Measurements from ENCODE around the gene TMEM129. TPM values are rescaled to one million over a fixed set of nuclear protein-coding genes. Genes with fewer than 3 reads are reported as not detected.

The TMEM129 gene
- polyA plus RNA-seq, 1 experiment = 33.8 TPM

DNA sequence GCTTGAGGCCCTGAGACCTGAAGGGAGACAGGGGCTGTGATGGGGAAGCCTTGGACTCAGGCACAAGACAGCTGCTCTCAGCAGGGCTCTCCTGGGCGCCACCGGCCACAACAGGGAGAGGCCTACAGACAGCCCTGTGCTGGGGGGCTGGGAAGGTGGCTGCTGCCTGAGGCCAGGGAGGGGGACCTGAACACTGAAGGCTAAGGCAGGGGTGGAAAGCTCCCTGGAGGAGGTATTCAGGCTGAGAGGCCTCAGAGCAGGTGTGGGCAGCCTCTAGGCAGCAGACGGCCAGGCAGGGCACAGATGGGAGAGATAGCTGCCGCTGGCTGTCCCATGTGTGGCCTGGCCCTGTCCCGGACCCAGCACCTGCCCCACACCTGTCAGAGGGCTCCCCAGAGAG, 33.2 kb upstream of the TMEM129 start:
- DNase-seq (ENCODE audit: low read depth) = no peak
- Histone ChIP-seq H3K36me3 (ENCODE audit: control insufficient read depth, insufficient read depth, low read length) (no peaks in the 10 kb centered on the region), H3K27me3 (ENCODE audit: control insufficient read depth, insufficient read depth, low read length) (no peaks in the 10 kb centered on the region), H3K4me3 (ENCODE audit: low read depth, low read length) (no peak overlapping the region)
- CTCF ChIA-PET = interaction anchor here (0.8 to 1.2 kb wide), 3 partner anchors 9 to 200 kb away, joined by 3 to 4 read pairs (median 3); no protein-coding TSS in a partner anchor
- TF ChIP-seq, protein P1, sequence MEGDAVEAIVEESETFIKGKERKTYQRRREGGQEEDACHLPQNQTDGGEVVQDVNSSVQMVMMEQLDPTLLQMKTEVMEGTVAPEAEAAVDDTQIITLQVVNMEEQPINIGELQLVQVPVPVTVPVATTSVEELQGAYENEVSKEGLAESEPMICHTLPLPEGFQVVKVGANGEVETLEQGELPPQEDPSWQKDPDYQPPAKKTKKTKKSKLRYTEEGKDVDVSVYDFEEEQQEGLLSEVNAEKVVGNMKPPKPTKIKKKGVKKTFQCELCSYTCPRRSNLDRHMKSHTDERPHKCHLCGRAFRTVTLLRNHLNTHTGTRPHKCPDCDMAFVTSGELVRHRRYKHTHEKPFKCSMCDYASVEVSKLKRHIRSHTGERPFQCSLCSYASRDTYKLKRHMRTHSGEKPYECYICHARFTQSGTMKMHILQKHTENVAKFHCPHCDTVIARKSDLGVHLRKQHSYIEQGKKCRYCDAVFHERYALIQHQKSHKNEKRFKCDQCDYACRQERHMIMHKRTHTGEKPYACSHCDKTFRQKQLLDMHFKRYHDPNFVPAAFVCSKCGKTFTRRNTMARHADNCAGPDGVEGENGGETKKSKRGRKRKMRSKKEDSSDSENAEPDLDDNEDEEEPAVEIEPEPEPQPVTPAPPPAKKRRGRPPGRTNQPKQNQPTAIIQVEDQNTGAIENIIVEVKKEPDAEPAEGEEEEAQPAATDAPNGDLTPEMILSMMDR (IDR thresholded peaks at IDR 0.05; ENCODE audit: insufficient read depth, low read depth, low read length) = no peak
- POLR2A ChIA-PET = no interaction called here

DNA sequence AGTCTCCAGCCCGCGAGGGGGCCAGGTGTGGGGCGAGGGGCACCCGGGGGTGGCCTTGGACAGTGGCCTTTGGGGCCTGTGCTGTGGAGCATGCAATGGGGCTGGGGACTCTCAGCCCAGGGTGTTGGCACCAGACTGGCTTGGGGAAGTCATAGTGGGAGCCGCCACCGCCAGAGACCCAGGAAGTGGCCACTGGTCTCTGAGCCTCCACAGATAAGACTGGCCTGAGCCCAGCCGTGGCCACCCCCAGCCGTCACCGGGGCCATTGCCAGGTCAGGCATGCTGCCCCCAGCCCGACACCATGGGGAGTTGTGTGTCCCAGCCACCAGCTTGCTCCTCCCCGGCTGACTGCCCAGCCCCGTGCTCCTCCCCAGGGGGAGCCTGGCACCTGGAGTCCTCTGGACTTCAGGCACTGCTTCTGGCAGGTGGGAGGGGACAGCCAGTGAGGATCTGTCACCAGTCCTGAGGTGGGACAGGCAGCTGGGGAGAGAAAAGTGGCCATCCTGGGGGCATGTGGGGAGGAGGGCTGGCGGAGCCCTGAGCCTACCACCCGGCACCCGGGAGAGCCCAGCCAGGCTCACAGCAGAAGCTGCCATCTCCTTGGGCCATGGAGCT, 32.7 kb upstream of the TMEM129 start:
- H3K36me3 ChIP-seq (ENCODE audit: control insufficient read depth, insufficient read depth, low read length) = no peaks in the 10 kb centered on the region
- POLR2A ChIA-PET = no interaction called here
- no peak for DNase-seq (ENCODE audit: low read depth)
- no peak overlapping the region for H3K4me3 ChIP-seq (ENCODE audit: low read depth, low read length)
- TF ChIP-seq, protein P1 (IDR thresholded peaks at IDR 0.05; ENCODE audit: insufficient read depth, low read depth, low read length) = no peak
- CTCF ChIA-PET = interaction anchor here (0.8 to 1.2 kb wide), 3 partner anchors 8 to 200 kb away, joined by 3 to 4 read pairs (median 3); no protein-coding TSS in a partner anchor
- H3K27me3 ChIP-seq (ENCODE audit: control insufficient read depth, insufficient read depth, low read length) = no peaks in the 10 kb centered on the region

DNA sequence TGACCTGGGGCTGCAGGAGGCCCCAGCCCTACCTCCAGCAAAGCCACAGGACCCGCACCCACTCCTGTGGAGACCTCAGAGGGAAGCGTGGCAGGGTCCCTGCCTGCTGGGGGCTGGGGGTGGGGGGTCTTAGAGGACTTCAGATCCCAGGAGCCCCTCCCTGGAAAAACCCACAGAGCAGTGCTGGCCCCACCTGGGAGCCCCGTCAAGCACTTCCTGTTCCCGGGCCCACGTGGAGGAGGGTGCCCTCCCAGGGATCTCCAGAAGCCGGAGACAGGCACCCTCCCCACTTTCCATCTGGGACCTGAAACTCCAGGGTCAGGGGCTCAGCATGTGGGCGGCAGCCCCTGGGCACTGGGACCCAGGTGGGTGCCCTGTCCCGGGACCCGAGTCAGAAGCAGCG, 32.2 kb upstream of the TMEM129 start:
- Histone ChIP-seq H3K36me3 (ENCODE audit: control insufficient read depth, insufficient read depth, low read length) (no peaks in the 10 kb centered on the region), H3K27me3 (ENCODE audit: control insufficient read depth, insufficient read depth, low read length) (no peaks in the 10 kb centered on the region), H3K4me3 (ENCODE audit: low read depth, low read length) (no peak overlapping the region)
- TF ChIP-seq, protein P1 (IDR thresholded peaks at IDR 0.05; ENCODE audit: insufficient read depth, low read depth, low read length) = no peak
- no peak for DNase-seq (ENCODE audit: low read depth)
- CTCF ChIA-PET = interaction anchor here (1.2 to 2.9 kb wide), 3 partner anchors 57 to 201 kb away, joined by 3 to 9 read pairs (median 5); no protein-coding TSS in a partner anchor
- POLR2A ChIA-PET = no interaction called here

DNA sequence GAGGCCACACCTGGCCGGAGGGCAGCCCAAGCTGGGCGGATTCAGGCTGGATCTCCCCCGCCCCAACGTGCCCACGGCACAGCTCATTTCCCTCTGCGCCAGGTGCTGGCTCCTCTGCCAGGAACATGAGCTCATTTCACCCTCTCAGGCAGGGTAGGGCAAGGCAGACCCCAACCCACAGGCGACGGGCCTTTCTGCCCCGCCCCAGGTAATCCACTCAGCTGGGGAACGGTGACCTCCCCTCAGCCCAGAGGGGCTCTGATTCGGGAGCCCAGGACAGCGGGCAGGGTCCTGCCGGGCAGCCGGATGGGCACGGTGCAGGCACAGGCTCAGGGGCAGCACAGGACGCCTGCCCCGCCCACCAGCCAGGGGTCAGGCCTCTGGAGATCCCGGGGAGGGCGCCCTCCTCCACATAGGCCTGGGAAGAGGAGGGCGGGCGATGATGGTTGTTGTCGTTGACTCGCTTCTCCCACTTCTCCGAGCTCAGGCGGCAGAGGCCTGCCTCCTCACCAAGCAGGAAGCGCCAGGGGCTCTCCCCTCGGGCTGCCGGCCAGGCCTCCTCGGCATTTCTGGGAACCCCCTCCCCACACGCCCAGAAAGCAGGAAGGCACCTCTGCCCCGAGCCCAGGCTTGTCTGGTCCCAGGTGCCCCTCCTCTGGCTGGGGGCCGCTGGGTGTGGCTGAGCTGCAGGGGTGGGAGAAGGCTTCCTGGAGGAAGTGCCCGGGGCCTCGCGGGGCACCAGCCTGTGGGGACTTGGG, 31.3 kb upstream of the TMEM129 start:
- CTCF ChIA-PET = interaction anchor here (0.9 to 2.9 kb wide), 6 partner anchors 10 to 158 kb away, joined by 3 to 9 read pairs (median 4); no protein-coding TSS in a partner anchor
- TF ChIP-seq, protein P1 (IDR thresholded peaks at IDR 0.05; ENCODE audit: insufficient read depth, low read depth, low read length) = no peak

DNA sequence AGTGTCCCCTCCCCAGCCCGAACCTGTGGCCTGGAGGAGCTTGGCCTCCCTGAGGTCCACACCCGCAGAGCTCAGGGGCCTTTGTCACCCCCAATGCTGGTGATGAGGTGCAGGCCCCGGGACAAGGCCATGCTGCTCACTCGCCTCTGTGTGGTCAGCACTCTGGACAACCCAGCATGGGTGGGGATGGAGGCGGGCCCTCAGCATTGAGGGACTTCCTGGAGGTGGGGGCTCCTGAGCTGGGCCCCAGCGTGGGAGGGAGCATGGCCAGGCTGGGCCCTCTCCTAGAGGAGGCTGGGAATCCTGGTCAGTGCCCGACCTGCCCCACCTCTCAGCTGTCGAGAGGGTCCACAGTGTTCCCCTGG, 30.8 kb upstream of the TMEM129 start:
- TF ChIP-seq, protein P1 (IDR thresholded peaks at IDR 0.05; ENCODE audit: insufficient read depth, low read depth, low read length) = no peak
- Histone ChIP-seq H3K36me3 (ENCODE audit: control insufficient read depth, insufficient read depth, low read length) (no peaks in the 10 kb centered on the region), H3K4me3 (ENCODE audit: low read depth, low read length) (no peak overlapping the region), H3K27me3 (ENCODE audit: control insufficient read depth, insufficient read depth, low read length) (no peaks in the 10 kb centered on the region)
- no peak for DNase-seq (ENCODE audit: low read depth)
- POLR2A ChIA-PET = no interaction called here
- CTCF ChIA-PET = interaction anchor here (0.9 to 2.9 kb wide), 6 partner anchors 9 to 158 kb away, joined by 3 to 9 read pairs (median 4); no protein-coding TSS in a partner anchor

More for the DNA sequence above, 31.3 kb upstream of the TMEM129 start:
- no peak for DNase-seq (ENCODE audit: low read depth)
- Histone ChIP-seq H3K27me3 (ENCODE audit: control insufficient read depth, insufficient read depth, low read length) (no peaks in the 10 kb centered on the region), H3K36me3 (ENCODE audit: control insufficient read depth, insufficient read depth, low read length) (no peaks in the 10 kb centered on the region), H3K4me3 (ENCODE audit: low read depth, low read length) (no peak overlapping the region)
- POLR2A ChIA-PET = no interaction called here
